Gastroesophageal sphincter (tissue), 4 donors: Measurements from ENCODE around the gene USP17L22. TPM values are rescaled to one million over a fixed set of nuclear protein-coding genes. Genes with fewer than 3 reads are reported as not detected.

Source experiments
- total RNA-seq, 4 donors: library from RNA; depleted of rRNA; stranded (reverse); fragments of >200 nt; gene quantifications; one replicate each; pipeline ENCODE4 v1.1.0, GENCODE V29; 2016

USP17L22 gene
- total RNA-seq, 4 donors from 2014 or later, result not detected

Other genes with a start within 250 kb of the USP17L22 start
- not detected for gene FAM90A26, start 97.2 kb upstream of the USP17L22 start, total RNA-seq
- not detected for gene USP17L10, start 57.0 kb upstream of the USP17L22 start, total RNA-seq
- not detected for gene USP17L11, start 52.2 kb upstream of the USP17L22 start, total RNA-seq
- not detected for gene USP17L12, start 47.5 kb upstream of the USP17L22 start, total RNA-seq
- not detected for gene USP17L13, start 42.7 kb upstream of the USP17L22 start, total RNA-seq
- not detected for gene USP17L15, start 33.2 kb upstream of the USP17L22 start, total RNA-seq
- gene USP17L17, start 23.7 kb upstream of the USP17L22 start, total RNA-seq, result not detected
- not detected for gene USP17L18, start 19.0 kb upstream of the USP17L22 start, total RNA-seq
- gene USP17L19, start 14.2 kb upstream of the USP17L22 start, total RNA-seq, result not detected
- not detected for gene USP17L20, start 9.5 kb upstream of the USP17L22 start, total RNA-seq
- not detected for gene USP17L21, start 4.7 kb upstream of the USP17L22 start, total RNA-seq
- not detected for gene USP17L24, start 57.5 kb downstream of the USP17L22 start, total RNA-seq
- gene USP17L25, start 62.3 kb downstream of the USP17L22 start, total RNA-seq, result not detected
- gene USP17L26, start 67.0 kb downstream of the USP17L22 start, total RNA-seq, result not detected
- gene USP17L5, start 71.8 kb downstream of the USP17L22 start, total RNA-seq, result not detected
- gene USP17L27, start 76.5 kb downstream of the USP17L22 start, total RNA-seq, result not detected
- gene USP17L28, start 81.3 kb downstream of the USP17L22 start, total RNA-seq, result not detected
- gene USP17L29, start 86.0 kb downstream of the USP17L22 start, total RNA-seq, result not detected
- not detected for gene USP17L30, start 95.5 kb downstream of the USP17L22 start, total RNA-seq
- gene DEFB131A, start 176.8 kb downstream of the USP17L22 start, total RNA-seq, result not detected